ENCODE data around the gene GPD2.
"Not testable (repeated sequence)": the region's sequence is repeated elsewhere in the genome, so short reads cannot be mapped to it uniquely, and the experiment has no call there.

GPD2 gene

DNA sequence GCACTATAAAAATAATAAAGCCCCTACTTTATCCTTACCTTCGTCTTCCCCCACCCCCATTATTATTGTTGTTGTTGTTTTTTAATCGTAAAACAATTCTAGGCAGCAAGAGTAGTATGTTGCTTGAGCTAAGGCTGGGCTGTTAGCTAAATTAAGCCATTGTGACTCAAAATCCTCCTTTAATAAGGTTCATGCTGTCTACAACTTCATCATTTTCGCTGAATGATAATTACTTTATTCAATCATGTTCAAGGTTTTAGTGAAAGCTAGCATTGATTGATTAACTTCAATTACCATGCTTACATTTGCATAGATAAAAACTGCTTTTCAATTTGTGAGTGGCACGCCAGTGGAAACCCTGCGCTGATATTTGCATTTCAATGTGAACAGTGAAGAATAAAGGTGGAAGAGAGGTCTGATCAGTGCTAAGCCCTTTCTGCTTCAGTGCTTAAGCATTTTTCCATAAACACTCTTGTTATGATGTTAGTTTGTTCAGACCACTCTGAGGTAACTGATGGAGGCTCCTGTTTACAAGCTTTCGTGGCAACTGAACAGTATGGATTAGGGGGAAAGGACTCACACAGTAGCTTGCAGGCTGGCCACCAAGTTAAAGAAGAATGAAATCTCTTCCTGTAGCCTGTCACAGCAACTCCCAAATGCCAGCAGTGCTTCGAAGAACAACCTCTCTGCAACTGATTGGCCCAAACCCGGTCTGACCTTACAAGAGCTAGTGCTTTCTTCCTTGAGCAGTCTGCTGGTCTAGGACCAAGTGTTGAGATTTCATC lies 156.8 kb downstream of the GPD2 start:
- DNase-seq: no peak

DNA sequence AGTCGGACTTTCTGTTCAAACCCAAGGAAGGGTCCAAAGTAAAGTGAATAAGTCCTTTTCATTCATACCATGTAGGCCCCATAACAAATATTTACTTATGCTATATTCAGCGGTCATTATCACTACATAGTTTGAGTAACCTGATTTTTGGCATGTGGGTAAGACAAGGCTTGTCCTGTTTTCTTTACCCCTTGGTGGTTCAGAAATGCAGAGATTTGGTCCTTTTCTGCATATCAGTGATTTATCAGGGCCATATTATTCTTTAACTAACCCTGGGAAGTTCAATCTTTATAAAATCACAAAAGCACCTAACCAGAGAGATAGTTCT lies 157.4 kb downstream of the GPD2 start:
- no peak for DNase-seq

DNA sequence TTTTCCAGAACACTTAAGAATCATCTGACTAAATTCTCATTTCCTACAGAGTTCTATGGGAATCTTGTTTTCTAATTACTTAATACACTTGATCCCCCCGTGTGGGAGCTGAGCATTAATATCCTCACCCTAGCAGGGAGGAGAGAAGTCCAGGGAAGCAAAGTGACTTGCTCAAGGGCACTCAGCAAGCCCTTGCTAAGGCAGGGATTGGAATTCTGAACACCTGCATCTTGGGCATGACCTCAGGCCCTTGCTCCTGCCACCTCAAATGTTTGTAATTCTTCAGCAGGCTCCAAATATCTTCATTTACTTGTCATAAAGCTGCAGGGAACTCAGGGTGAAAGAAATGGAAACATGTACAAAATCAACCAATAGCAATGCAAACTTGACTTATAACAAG lies 162.4 kb downstream of the GPD2 start:
- no peak for DNase-seq

DNA sequence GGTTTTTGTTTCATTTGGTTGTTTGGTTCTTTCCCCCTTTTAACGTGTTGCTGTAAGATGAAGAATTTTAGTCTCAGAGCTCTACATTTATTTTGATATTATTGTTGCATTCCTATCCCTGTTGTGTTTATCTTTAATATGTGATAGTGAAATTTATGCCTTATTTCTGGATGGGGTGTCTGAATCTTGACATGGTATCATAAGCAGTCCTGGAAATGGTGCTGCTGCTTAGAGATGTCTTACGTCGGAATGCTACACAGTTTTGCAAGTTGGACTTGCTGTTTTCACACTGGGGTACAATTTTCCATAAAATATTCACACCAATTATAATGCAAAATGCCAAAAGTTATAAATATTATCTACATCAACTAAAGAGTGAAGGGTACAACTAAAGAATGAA lies 164.0 kb downstream of the GPD2 start:
- DNase-seq: no peak

- DNase-seq: no peak
These were observed 165.8 kb downstream of the GPD2 start for GRCh38 chr2:156601855-156602551.

DNA sequence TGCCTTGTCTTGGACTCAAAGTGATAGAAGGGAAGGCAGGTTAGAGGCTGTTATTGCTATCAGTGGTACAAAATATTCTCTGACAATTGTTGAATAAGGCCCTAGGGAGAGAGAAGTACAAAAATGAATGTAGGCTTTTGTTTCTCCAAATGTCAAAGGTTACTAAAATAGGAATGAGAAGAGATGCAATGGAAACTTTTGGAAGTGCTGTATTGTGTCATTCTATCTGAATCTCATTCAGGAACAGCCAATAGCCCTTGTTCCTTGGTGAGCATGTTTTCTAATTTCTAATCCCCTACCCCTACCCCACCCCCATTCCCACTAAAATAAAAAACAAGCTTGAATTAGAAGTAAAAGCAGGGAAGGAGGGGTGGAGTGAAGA lies 166.4 kb downstream of the GPD2 start:
- no peak for DNase-seq

- no peak for DNase-seq
These were observed 179.7 kb downstream of the GPD2 start for GRCh38 chr2:156615836-156616322.

GRCh38 chr2:156618071-156618470 lies 181.9 kb downstream of the GPD2 start:
- not testable (repeated sequence) for DNase-seq

DNA sequence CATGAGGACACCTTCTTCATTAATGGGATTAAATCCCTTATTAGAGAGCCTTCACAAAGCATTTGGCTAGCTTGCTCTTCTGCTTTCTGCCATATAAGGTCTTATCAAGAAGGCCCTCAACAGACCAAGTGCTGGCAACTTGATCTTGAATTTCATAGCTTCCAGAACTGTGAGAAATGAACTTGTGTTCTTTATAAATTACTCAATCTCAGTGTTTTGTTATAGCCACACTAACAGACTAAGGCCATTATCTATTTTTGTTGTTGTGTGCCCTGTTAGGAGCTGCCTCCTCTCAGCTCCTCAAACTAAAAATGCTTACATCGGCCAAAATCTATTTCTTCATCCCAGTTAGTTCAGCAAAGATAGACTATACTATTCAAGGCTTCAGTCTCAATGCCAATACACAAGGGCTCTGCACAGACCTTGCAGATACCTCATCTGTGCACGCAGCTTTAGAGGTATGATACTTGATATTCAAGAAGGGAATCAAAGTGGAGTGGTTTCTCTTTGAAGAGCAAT lies 182.9 kb downstream of the GPD2 start:
- no peak for DNase-seq

DNA sequence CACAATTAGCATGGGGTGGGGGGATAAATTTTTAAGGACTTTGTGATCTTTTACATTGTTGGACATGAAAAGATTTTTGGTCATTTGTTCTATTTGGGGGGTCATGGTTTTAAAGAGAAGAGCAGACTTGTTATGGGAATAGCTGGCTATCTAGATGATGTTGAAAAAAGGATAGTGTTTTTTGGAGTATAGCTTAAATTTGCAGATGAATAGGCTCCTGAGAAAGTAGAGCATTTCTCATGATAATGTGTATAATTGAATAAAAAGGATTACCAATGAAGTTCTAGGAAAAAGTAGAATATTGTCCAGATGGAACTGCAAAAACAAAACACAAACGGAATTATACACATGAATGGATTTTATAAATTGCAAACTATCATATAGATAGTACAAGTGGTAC lies 186.3 kb downstream of the GPD2 start:
- no peak for DNase-seq

- no peak for DNase-seq
These were observed 189.4 kb downstream of the GPD2 start for GRCh38 chr2:156625360-156626170.

GRCh38 chr2:156626931-156627330 lies 190.8 kb downstream of the GPD2 start:
- DNase-seq: no peak

GRCh38 chr2:156630579-156631337 lies 194.6 kb downstream of the GPD2 start:
- DNase-seq: no peak

DNA sequence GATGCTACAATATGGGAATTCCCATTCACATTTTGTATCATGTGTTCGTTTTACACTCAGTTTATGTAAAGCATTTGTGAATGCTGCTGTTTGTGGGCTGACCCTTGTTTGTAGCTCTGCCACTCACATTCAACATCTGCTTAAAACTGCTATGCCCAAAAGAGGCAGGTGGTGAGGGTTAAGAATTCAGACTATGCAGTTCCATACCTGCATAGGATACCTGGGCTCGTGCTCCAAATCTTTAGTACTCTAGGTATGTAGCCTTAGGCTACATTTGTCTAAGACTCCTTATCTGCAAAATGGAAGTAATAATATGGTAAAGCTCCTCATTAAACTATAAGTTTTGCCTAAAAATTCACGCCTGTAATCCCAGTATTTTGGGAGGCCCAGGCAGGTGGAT lies 199.5 kb downstream of the GPD2 start:
- DNase-seq: no peak

Measured in activated CD4-positive, CD25-positive, alpha-beta regulatory T cell (primary cell).